Stomach smooth muscle (tissue), 2 donors: Measurements from ENCODE around the gene COTL1.

ENCODE experiments used
- H3K27ac ChIP-seq: one replicate; pipeline ENCODE4 v1.7.0; 2013; ENCODE audit warnings: mild to moderate bottlenecking, low read length, inconsistent platforms
- H3K27me3 ChIP-seq, 2 donors: one replicate each; pipeline ENCODE4 v1.7.0; 2013; ENCODE audit warnings: low read length in 2 of 2; ENCODE audit not compliant: insufficient read depth in 2 of 2, control insufficient read depth in 1 of 2
- H3K36me3 ChIP-seq, 2 donors: one replicate each; pipeline ENCODE4 v1.7.0; 2013; ENCODE audit warnings: low read length in 2 of 2; ENCODE audit not compliant: control insufficient read depth in 2 of 2, insufficient read depth in 2 of 2
- H3K4me1 ChIP-seq: one replicate; pipeline ENCODE4 v1.7.0; 2013; ENCODE audit warnings: low read length; ENCODE audit not compliant: control insufficient read depth, insufficient read depth
- H3K4me3 ChIP-seq, 2 donors: one replicate each; pipeline ENCODE4 v1.7.0; 2013; ENCODE audit warnings: low read length in 2 of 2
- H3K9ac ChIP-seq, 2 donors: one replicate each; pipeline ENCODE4 v1.7.0; 2013; ENCODE audit warnings: low read length in 2 of 2, mild to moderate bottlenecking in 1 of 2
- H3K9me3 ChIP-seq, 2 donors: one replicate each; pipeline ENCODE4 v1.7.0; 2013; ENCODE audit warnings: low read length in 2 of 2; ENCODE audit not compliant: control insufficient read depth in 2 of 2
- donor health status: healthy.
- donor health status: Pancreatic carcinoma.

The COTL1 gene

GRCh38 chr16:84538222-84538840 lies 79.5 kb downstream of the COTL1 start:
- Histone ChIP-seq H3K4me1 (no peaks in the 10 kb centered on the region), H3K9ac (no peak overlapping the region), H3K36me3 (no peaks in the 10 kb centered on the region), H3K27ac (no peak overlapping the region), H3K4me3 (no peak overlapping the region), H3K9me3 (no peaks in the 10 kb centered on the region), H3K27me3 (no peaks in the 10 kb centered on the region)

GRCh38 chr16:84537491-84538151 lies 80.3 kb downstream of the COTL1 start:
- Histone ChIP-seq H3K4me3 (no peak overlapping the region), H3K9me3 (no peaks in the 10 kb centered on the region), H3K27ac (no peak overlapping the region), H3K27me3 (no peaks in the 10 kb centered on the region), H3K9ac (no peak overlapping the region), H3K4me1 (peaks cover 2% of the 10 kb centered on the region), H3K36me3 (no peaks in the 10 kb centered on the region)

- Histone ChIP-seq H3K4me3 (no peak overlapping the region), H3K4me1 (peaks cover 17% of the 10 kb centered on the region)
These were observed 82.0 kb downstream of the COTL1 start for GRCh38 chr16:84535851-84536250.

GRCh38 chr16:84535408-84535807 lies 82.5 kb downstream of the COTL1 start:
- peaks cover 17% of the 10 kb centered on the region for H3K4me1 ChIP-seq

More at GRCh38 chr16:84535851-84536250, 82.0 kb downstream of the COTL1 start:
- H3K27ac ChIP-seq, result no peak overlapping the region
- H3K36me3 ChIP-seq, result no peaks in the 10 kb centered on the region
- H3K9ac ChIP-seq, result no peak overlapping the region
- no peaks in the 10 kb centered on the region for H3K9me3 ChIP-seq
- H3K27me3 ChIP-seq, result no peaks in the 10 kb centered on the region

GRCh38 chr16:84534815-84535214 lies 83.1 kb downstream of the COTL1 start:
- H3K36me3 ChIP-seq, result no peaks in the 10 kb centered on the region
- no peak overlapping the region for H3K9ac ChIP-seq
- H3K27me3 ChIP-seq, result no peaks in the 10 kb centered on the region
- no peak overlapping the region for H3K27ac ChIP-seq
- peaks cover 0 to under 1% of the 10 kb centered on the region in 2 donors for H3K9me3 ChIP-seq
- H3K4me1 ChIP-seq, result peaks cover 17% of the 10 kb centered on the region
- H3K4me3 ChIP-seq, result no peak overlapping the region

More at GRCh38 chr16:84535408-84535807, 82.5 kb downstream of the COTL1 start:
- H3K4me3 ChIP-seq, result no peak overlapping the region
- H3K27ac ChIP-seq, result no peak overlapping the region
- no peak overlapping the region for H3K9ac ChIP-seq
- no peaks in the 10 kb centered on the region for H3K27me3 ChIP-seq
- no peaks in the 10 kb centered on the region for H3K36me3 ChIP-seq
- no peaks in the 10 kb centered on the region for H3K9me3 ChIP-seq

GRCh38 chr16:84532855-84533486 lies 84.9 kb downstream of the COTL1 start:
- Histone ChIP-seq H3K9ac (no peak overlapping the region), H3K36me3 (no peaks in the 10 kb centered on the region), H3K27ac (peak overlapping the region; percentile 55)

GRCh38 chr16:84532291-84532724 lies 85.6 kb downstream of the COTL1 start:
- no peaks in the 10 kb centered on the region for H3K27me3 ChIP-seq
- no peaks in the 10 kb centered on the region for H3K36me3 ChIP-seq
- peaks cover 26% of the 10 kb centered on the region for H3K4me1 ChIP-seq
- H3K27ac ChIP-seq, result peak overlapping the region; percentile 55
- peak overlapping the region in 1 of 2 donors; percentile 21 for H3K9ac ChIP-seq
- peak overlapping the region in 1 of 2 donors; percentile 52 for H3K4me3 ChIP-seq
- H3K9me3 ChIP-seq, result peaks cover 0 to 4% of the 10 kb centered on the region in 2 donors

More at GRCh38 chr16:84532855-84533486, 84.9 kb downstream of the COTL1 start:
- Histone ChIP-seq H3K4me3 (no peak overlapping the region), H3K27me3 (no peaks in the 10 kb centered on the region), H3K4me1 (peaks cover 20% of the 10 kb centered on the region), H3K9me3 (peaks cover 0 to 4% of the 10 kb centered on the region in 2 donors)

- peak overlapping the region; percentile 55 for H3K27ac ChIP-seq
- peaks cover 33% of the 10 kb centered on the region for H3K4me1 ChIP-seq
- peaks cover 0 to 4% of the 10 kb centered on the region in 2 donors for H3K9me3 ChIP-seq
- no peaks in the 10 kb centered on the region for H3K27me3 ChIP-seq
- no peak overlapping the region for H3K9ac ChIP-seq
- no peaks in the 10 kb centered on the region for H3K36me3 ChIP-seq
- H3K4me3 ChIP-seq, result peak overlapping the region in 1 of 2 donors; percentile 52
These were observed 86.2 kb downstream of the COTL1 start for GRCh38 chr16:84531671-84532111.

- H3K4me1 ChIP-seq, result peaks cover 36% of the 10 kb centered on the region
These were observed 87.3 kb downstream of the COTL1 start for GRCh38 chr16:84530590-84530989.

GRCh38 chr16:84529607-84530006 lies 88.3 kb downstream of the COTL1 start:
- Histone ChIP-seq H3K9me3 (peaks cover 0 to 4% of the 10 kb centered on the region in 2 donors), H3K36me3 (no peaks in the 10 kb centered on the region), H3K4me3 (no peak overlapping the region), H3K4me1 (peaks cover 36% of the 10 kb centered on the region), H3K27me3 (no peaks in the 10 kb centered on the region), H3K9ac (no peak overlapping the region), H3K27ac (no peak overlapping the region)

More at GRCh38 chr16:84530590-84530989, 87.3 kb downstream of the COTL1 start:
- Histone ChIP-seq H3K9me3 (peaks cover 0 to 4% of the 10 kb centered on the region in 2 donors), H3K36me3 (no peaks in the 10 kb centered on the region), H3K27me3 (no peaks in the 10 kb centered on the region), H3K4me3 (no peak overlapping the region), H3K9ac (no peak overlapping the region), H3K27ac (no peak overlapping the region)
